Measurements from ENCODE around the gene TMEM169.

Gene TMEM169

GRCh38 chr2:216108310-216108966 lies 26.7 kb downstream of the TMEM169 start:
- no peak for DNase-seq

- DNase-seq, result peak; percentile 95
Measured at GRCh38 chr2:216108967-216109921, 27.5 kb downstream of the TMEM169 start, which contains the start of gene XRCC5. Gene XRCC5, plus strand, starts transcription at chr2:216109348. Its CDS starts 89 bp downstream, at chr2:216109437.

- DNase-seq, result no peak
Measured at GRCh38 chr2:216109962-216110614, 28.4 kb downstream of the TMEM169 start.

GRCh38 chr2:216110620-216111019 lies 28.9 kb downstream of the TMEM169 start:
- no peak for DNase-seq

GRCh38 chr2:216111122-216111521 lies 29.4 kb downstream of the TMEM169 start:
- DNase-seq, result no peak

- DNase-seq, result no peak
Measured at GRCh38 chr2:216112926-216113325, 31.2 kb downstream of the TMEM169 start.

GRCh38 chr2:216113572-216113971 lies 31.9 kb downstream of the TMEM169 start:
- DNase-seq, result no peak

- DNase-seq, result no peak
Measured at GRCh38 chr2:216114382-216114713, 32.6 kb downstream of the TMEM169 start.

- DNase-seq, result peak; percentile 97
Measured at GRCh38 chr2:216114714-216115531, 33.2 kb downstream of the TMEM169 start.

- DNase-seq, result no peak
Measured at GRCh38 chr2:216116418-216116817, 34.7 kb downstream of the TMEM169 start.

GRCh38 chr2:216117561-216118340 lies 36.0 kb downstream of the TMEM169 start:
- DNase-seq, result no peak

- no peak for DNase-seq
Measured at GRCh38 chr2:216118474-216118873, 36.8 kb downstream of the TMEM169 start.

GRCh38 chr2:216119146-216119545 lies 37.4 kb downstream of the TMEM169 start:
- DNase-seq, result no peak

GRCh38 chr2:216119986-216120385 lies 38.3 kb downstream of the TMEM169 start:
- no peak for DNase-seq

GRCh38 chr2:216121255-216121654 lies 39.5 kb downstream of the TMEM169 start:
- DNase-seq, result no peak

GRCh38 chr2:216126943-216127342 lies 45.2 kb downstream of the TMEM169 start:
- no peak for DNase-seq

GRCh38 chr2:216130346-216130971 lies 48.7 kb downstream of the TMEM169 start:
- no peak for DNase-seq

- DNase-seq, result no peak
Measured at GRCh38 chr2:216131175-216131926, 49.6 kb downstream of the TMEM169 start.

GRCh38 chr2:216132585-216132984 lies 50.9 kb downstream of the TMEM169 start:
- DNase-seq, result no peak

GRCh38 chr2:216133397-216133796 lies 51.7 kb downstream of the TMEM169 start:
- DNase-seq, result no peak
